Neural progenitor cell (in vitro differentiated cells): ENCODE data around the gene HIGD2A. TPM values are rescaled to one million over a fixed set of nuclear protein-coding genes. Genes with fewer than 3 reads are reported as not detected.

Source experiments
- DNase-seq: peaks from one replicate; pipeline ENCODE4 v3.0.0-alpha.2; 2016; ENCODE audit warnings: low spot score
- H2AFZ ChIP-seq: fragments of 200-600 bp; sonication (generic); replicated peaks from 2 replicates; pipeline ENCODE4 v1.6.1; 2016; ENCODE audit warnings: antibody characterized with exemption
- H3F3A ChIP-seq: fragments of 200-600 bp; sonication (generic); 2 replicates; pipeline ENCODE4 v1.6.1; 2016; ENCODE audit warnings: antibody characterized with exemption, low read depth
- H3K27ac ChIP-seq: fragments of 200-600 bp; sonication (generic); 2 replicates; pipeline ENCODE4 v1.5.1; 2016; ENCODE audit warnings: mild to moderate bottlenecking
- H3K27me3 ChIP-seq: fragments of 200-600 bp; sonication (generic); 2 replicates; pipeline ENCODE4 v1.6.1; 2016; ENCODE audit warnings: mild to moderate bottlenecking, moderate library complexity
- H3K36me3 ChIP-seq: fragments of 200-600 bp; sonication (generic); 2 replicates; pipeline ENCODE4 v1.5.1; 2016
- H3K4me1 ChIP-seq: fragments of 200-600 bp; sonication (generic); 2 replicates; pipeline ENCODE4 v1.6.1; 2016; ENCODE audit warnings: mixed run types
- H3K4me2 ChIP-seq: fragments of 200-600 bp; sonication (generic); 2 replicates; pipeline ENCODE4 v1.6.1; 2016
- H3K4me3 ChIP-seq: fragments of 200-600 bp; sonication (generic); 2 replicates; pipeline ENCODE4 v1.5.1; 2016
- H3K79me2 ChIP-seq: fragments of 200-600 bp; sonication (generic); 2 replicates; pipeline ENCODE4 v1.6.1; 2016; ENCODE audit warnings: low read depth
- H3K9ac ChIP-seq: fragments of 200-600 bp; sonication (generic); 2 replicates; pipeline ENCODE4 v1.6.1; 2016
- H3K9me3 ChIP-seq: fragments of 200-600 bp; sonication (generic); 2 replicates; pipeline ENCODE4 v1.5.1; 2016; ENCODE audit warnings: low read depth
- H4K20me1 ChIP-seq: fragments of 200-600 bp; sonication (generic); 2 replicates; pipeline ENCODE4 v1.6.1; 2016; ENCODE audit warnings: low read depth
- H3K27ac Mint-ChIP-seq: 3 replicates; pipeline ENCODE4 v1.8.0; 2021; ENCODE audit warnings: mixed read lengths
- H3K27me3 Mint-ChIP-seq: 2 replicates; pipeline ENCODE4 v1.8.0; 2022; ENCODE audit warnings: low read depth, mild to moderate bottlenecking, inconsistent platforms, moderate library complexity, mixed read lengths; ENCODE audit not compliant: insufficient read depth
- H3K36me3 Mint-ChIP-seq: 3 replicates; pipeline ENCODE4 v1.8.0; 2021; ENCODE audit warnings: mixed read lengths
- H3K4me1 Mint-ChIP-seq: 3 replicates; pipeline ENCODE4 v1.8.0; 2021; ENCODE audit warnings: mixed read lengths
- H3K4me3 Mint-ChIP-seq: 3 replicates; pipeline ENCODE4 v1.8.0; 2021; ENCODE audit warnings: mild to moderate bottlenecking, moderate library complexity, mixed read lengths
- H3K9me3 Mint-ChIP-seq: 3 replicates; pipeline ENCODE4 v1.8.0; 2020; ENCODE audit warnings: mixed read lengths
- CTCF ChIP-seq: fragments of 200-600 bp; sonication (generic); IDR thresholded peaks from 2 replicates; pipeline ENCODE4 v1.5.1; 2017; ENCODE audit warnings: antibody characterized with exemption, mild to moderate bottlenecking
- EZH2 ChIP-seq: fragments of 200-600 bp; sonication (generic); IDR thresholded peaks from 2 replicates; pipeline ENCODE4 v1.6.1; 2017; ENCODE audit warnings: antibody characterized with exemption, mild to moderate bottlenecking, moderate library complexity
- EZH2phosphoT487 ChIP-seq: fragments of 200-600 bp; sonication (generic); IDR thresholded peaks from 2 replicates; pipeline ENCODE4 v1.6.1; 2017; ENCODE audit warnings: antibody characterized with exemption
- total RNA-seq: library from RNA; depleted of rRNA; stranded (reverse); fragments of >200 nt; gene quantifications from 2 replicates; pipeline ENCODE4 v1.2.3, GENCODE V29; 2015; ENCODE audit warnings: low replicate concordance

HIGD2A gene
- total RNA-seq, 1 donor from 2014 or later, result 40.1 TPM

GRCh38 chr5:176381423-176381822 lies 7.1 kb upstream of the HIGD2A start:
- Mint-ChIP-seq H3K4me1 (peaks cover 2% of the 10 kb centered on the region), H3K4me3 (no peak overlapping the region)
- DNase-seq, result no peak

GRCh38 chr5:176381979-176382378 lies 6.6 kb upstream of the HIGD2A start:
- H3K4me1 ChIP-seq, result no peaks in the 10 kb centered on the region
- no peaks in the 10 kb centered on the region for H3K9me3 ChIP-seq
- no peaks in the 10 kb centered on the region for H3K27me3 Mint-ChIP-seq
- no peaks in the 10 kb centered on the region for H3K9me3 Mint-ChIP-seq
- H3K4me3 ChIP-seq, result no peak overlapping the region
- H3K4me1 Mint-ChIP-seq, result peaks cover 6% of the 10 kb centered on the region
- H3F3A ChIP-seq, result no peaks in the 10 kb centered on the region
- no peaks in the 10 kb centered on the region for H3K27me3 ChIP-seq
- H3K4me3 Mint-ChIP-seq, result no peak overlapping the region
- no peaks in the 10 kb centered on the region for H4K20me1 ChIP-seq
- no peak overlapping the region for H3K27ac ChIP-seq
- no peak for DNase-seq
- no peaks in the 10 kb centered on the region for H3K36me3 ChIP-seq
- TF ChIP-seq EZH2phosphoT487, result no peak
- TF ChIP-seq EZH2, result no peak
- no peak for TF ChIP-seq CTCF
- peaks cover 15% of the 10 kb centered on the region for H3K79me2 ChIP-seq
- no peak overlapping the region for H2AFZ ChIP-seq
- no peak overlapping the region for H3K9ac ChIP-seq
- H3K27ac Mint-ChIP-seq, result no peak overlapping the region
- no peak overlapping the region for H3K4me2 ChIP-seq
- H3K36me3 Mint-ChIP-seq, result peaks cover 2% of the 10 kb centered on the region

More at GRCh38 chr5:176381423-176381822, 7.1 kb upstream of the HIGD2A start:
- TF ChIP-seq CTCF (no peak), EZH2phosphoT487 (no peak), EZH2 (no peak)
- H2AFZ ChIP-seq, result no peak overlapping the region
- H4K20me1 ChIP-seq, result no peaks in the 10 kb centered on the region
- H3K9ac ChIP-seq, result no peak overlapping the region
- H3F3A ChIP-seq, result no peaks in the 10 kb centered on the region
- no peaks in the 10 kb centered on the region for H3K27me3 ChIP-seq
- Mint-ChIP-seq H3K9me3 (no peaks in the 10 kb centered on the region), H3K27ac (no peak overlapping the region), H3K27me3 (no peaks in the 10 kb centered on the region), H3K36me3 (peaks cover 6% of the 10 kb centered on the region)
- no peak overlapping the region for H3K27ac ChIP-seq
- no peaks in the 10 kb centered on the region for H3K9me3 ChIP-seq
- H3K79me2 ChIP-seq, result peaks cover 10% of the 10 kb centered on the region
- H3K4me3 ChIP-seq, result no peak overlapping the region
- no peaks in the 10 kb centered on the region for H3K36me3 ChIP-seq
- no peaks in the 10 kb centered on the region for H3K4me1 ChIP-seq
- H3K4me2 ChIP-seq, result no peak overlapping the region

GRCh38 chr5:176382721-176383120 lies 5.8 kb upstream of the HIGD2A start:
- Histone ChIP-seq H3K9me3 (no peaks in the 10 kb centered on the region), H3K4me1 (peaks cover 7% of the 10 kb centered on the region), H3K4me3 (no peak overlapping the region), H3F3A (no peaks in the 10 kb centered on the region), H3K9ac (no peak overlapping the region), H3K4me2 (no peak overlapping the region), H4K20me1 (peaks cover 7% of the 10 kb centered on the region), H3K27ac (no peak overlapping the region), H3K36me3 (no peaks in the 10 kb centered on the region), H3K27me3 (no peaks in the 10 kb centered on the region), H3K79me2 (peaks cover 23% of the 10 kb centered on the region), H2AFZ (no peak overlapping the region)
- DNase-seq, result no peak
- Mint-ChIP-seq H3K36me3 (peaks cover 2% of the 10 kb centered on the region), H3K27me3 (no peaks in the 10 kb centered on the region), H3K9me3 (no peaks in the 10 kb centered on the region), H3K4me3 (no peak overlapping the region), H3K4me1 (peaks cover 12% of the 10 kb centered on the region), H3K27ac (no peak overlapping the region)
- TF ChIP-seq CTCF, result no peak
- TF ChIP-seq EZH2, result no peak
- TF ChIP-seq EZH2phosphoT487, result no peak
